ENCODE data around the gene OXLD1. TPM values are rescaled to one million over a fixed set of nuclear protein-coding genes. Genes with fewer than 3 reads are reported as not detected.

Gene OXLD1
- total RNA-seq, 1 experiment from 2014 or later = 37.0 TPM

DNA sequence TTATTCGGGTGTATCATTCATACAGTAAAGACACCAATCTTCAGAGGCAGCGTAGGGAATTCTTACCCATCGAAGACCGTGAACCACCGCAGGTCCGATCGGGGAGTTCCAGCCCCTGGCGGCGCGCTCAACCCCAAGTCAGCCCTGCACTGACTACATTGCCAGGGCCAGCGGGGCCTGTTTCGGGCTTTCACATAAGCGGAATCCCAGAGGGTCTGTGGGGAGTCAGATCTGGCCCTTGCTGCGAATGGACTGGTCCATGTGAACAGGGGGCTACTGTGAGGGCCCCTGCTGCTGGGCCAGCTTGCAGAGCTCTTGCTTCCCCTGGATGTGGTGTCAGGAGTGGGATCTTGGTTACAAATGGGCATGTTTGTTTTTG lies 17.7 kb downstream of the OXLD1 start:
- H3K4me3 Mint-ChIP-seq (ENCODE audit: unreplicated experiment) = no peak overlapping the region
- H3K36me3 Mint-ChIP-seq (ENCODE audit: insufficient read depth, unreplicated experiment) = no peaks in the 10 kb centered on the region
- Histone ChIP-seq H3K9me3 (peaks cover 10% of the 10 kb centered on the region), H3K4me1 (no peaks in the 10 kb centered on the region), H3K4me3 (ENCODE audit: low read depth, low read length) (no peak overlapping the region), H3K27me3 (replicated peaks; ENCODE audit: control insufficient read depth, insufficient read depth, low read length) (no peaks in the 10 kb centered on the region), H3K36me3 (ENCODE audit: control insufficient read depth, insufficient read depth, low read length) (no peaks in the 10 kb centered on the region)
- no peaks in the 10 kb centered on the region for H3K9me3 Mint-ChIP-seq (ENCODE audit: unreplicated experiment)
- TF ChIP-seq, protein P1, sequence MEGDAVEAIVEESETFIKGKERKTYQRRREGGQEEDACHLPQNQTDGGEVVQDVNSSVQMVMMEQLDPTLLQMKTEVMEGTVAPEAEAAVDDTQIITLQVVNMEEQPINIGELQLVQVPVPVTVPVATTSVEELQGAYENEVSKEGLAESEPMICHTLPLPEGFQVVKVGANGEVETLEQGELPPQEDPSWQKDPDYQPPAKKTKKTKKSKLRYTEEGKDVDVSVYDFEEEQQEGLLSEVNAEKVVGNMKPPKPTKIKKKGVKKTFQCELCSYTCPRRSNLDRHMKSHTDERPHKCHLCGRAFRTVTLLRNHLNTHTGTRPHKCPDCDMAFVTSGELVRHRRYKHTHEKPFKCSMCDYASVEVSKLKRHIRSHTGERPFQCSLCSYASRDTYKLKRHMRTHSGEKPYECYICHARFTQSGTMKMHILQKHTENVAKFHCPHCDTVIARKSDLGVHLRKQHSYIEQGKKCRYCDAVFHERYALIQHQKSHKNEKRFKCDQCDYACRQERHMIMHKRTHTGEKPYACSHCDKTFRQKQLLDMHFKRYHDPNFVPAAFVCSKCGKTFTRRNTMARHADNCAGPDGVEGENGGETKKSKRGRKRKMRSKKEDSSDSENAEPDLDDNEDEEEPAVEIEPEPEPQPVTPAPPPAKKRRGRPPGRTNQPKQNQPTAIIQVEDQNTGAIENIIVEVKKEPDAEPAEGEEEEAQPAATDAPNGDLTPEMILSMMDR (IDR thresholded peaks at IDR 0.05; ENCODE audit: insufficient read depth in 1 of 2, low read depth in 1 of 2, low read length in 1 of 2, severe bottlenecking in 1 of 2, unreplicated experiment in 1 of 2) = no peak
- CTCF ChIA-PET = interaction anchor here (0.6 kb wide), 1 partner anchor 43 kb away, joined by 3 read pairs; no protein-coding TSS in a partner anchor
- no TSS peak for BruUV-seq (replicated peaks)
- H3K27me3 Mint-ChIP-seq (ENCODE audit: insufficient read depth, unreplicated experiment) = no peaks in the 10 kb centered on the region
- DNase-seq = no peak
- intact Hi-C loops (cut with micrococcal nuclease; ENCODE audit: unreplicated experiment) = no loop called here
- peaks cover 6% of the 10 kb centered on the region for H3K4me1 Mint-ChIP-seq (ENCODE audit: low read depth, unreplicated experiment)
- H3K27ac Mint-ChIP-seq (ENCODE audit: unreplicated experiment) = no peak overlapping the region
- POLR2A ChIA-PET = no interaction called here

DNA sequence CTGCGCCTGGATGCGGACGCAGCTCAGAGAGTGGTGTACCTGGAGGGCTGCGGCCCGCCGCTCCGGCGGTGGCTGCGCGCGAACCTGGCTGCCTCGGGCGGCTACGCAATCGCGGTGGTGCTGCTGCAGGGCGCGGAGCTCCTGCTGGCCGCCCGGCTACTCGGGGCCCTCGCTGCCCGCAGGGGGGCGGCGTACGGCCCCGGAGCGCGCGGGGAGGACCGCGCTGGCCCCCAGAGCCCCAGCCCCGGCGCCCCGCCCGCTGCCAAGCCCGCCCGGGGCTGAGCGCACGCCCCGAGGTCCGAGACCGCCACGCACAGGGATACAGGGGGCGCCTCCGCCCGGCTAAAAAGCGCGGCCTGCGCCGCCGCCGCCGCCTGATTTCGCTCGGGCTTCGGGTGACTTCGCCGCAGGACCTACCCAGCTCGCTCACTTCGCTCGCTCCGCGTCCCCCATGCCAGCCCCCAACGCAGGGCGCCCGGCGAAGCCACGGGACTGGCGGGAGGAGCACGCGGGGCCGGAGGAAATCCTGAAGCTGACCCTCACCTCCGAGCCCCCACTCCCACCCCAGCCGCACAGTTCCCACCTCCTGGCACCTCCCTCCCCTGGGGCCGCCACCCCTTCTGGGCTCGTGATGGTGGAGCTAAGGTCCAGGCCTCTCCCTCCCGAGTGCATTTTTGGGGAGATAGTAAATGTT lies 18.2 kb downstream of the OXLD1 start:
- Histone ChIP-seq H3K4me3 (ENCODE audit: low read depth, low read length) (no peak overlapping the region), H3K4me1 (no peaks in the 10 kb centered on the region), H3K36me3 (ENCODE audit: control insufficient read depth, insufficient read depth, low read length) (no peaks in the 10 kb centered on the region), H3K27me3 (replicated peaks; ENCODE audit: control insufficient read depth, insufficient read depth, low read length) (no peaks in the 10 kb centered on the region), H3K9me3 (peaks cover 10% of the 10 kb centered on the region)
- intact Hi-C loops (cut with micrococcal nuclease; ENCODE audit: unreplicated experiment) = no loop called here
- BruUV-seq (replicated peaks) = no TSS peak
- Mint-ChIP-seq H3K9me3 (ENCODE audit: unreplicated experiment) (no peaks in the 10 kb centered on the region), H3K4me1 (ENCODE audit: low read depth, unreplicated experiment) (peaks cover 6% of the 10 kb centered on the region), H3K27me3 (ENCODE audit: insufficient read depth, unreplicated experiment) (no peaks in the 10 kb centered on the region), H3K4me3 (ENCODE audit: unreplicated experiment) (no peak overlapping the region), H3K27ac (ENCODE audit: unreplicated experiment) (no peak overlapping the region), H3K36me3 (ENCODE audit: insufficient read depth, unreplicated experiment) (no peaks in the 10 kb centered on the region)
- DNase-seq = no peak
- POLR2A ChIA-PET = no interaction called here
- TF ChIP-seq, protein P1 (IDR thresholded peaks at IDR 0.05; ENCODE audit: insufficient read depth in 1 of 2, low read depth in 1 of 2, low read length in 1 of 2, severe bottlenecking in 1 of 2, unreplicated experiment in 1 of 2) = no peak
- CTCF ChIA-PET = interaction anchor here (0.6 kb wide), 1 partner anchor 44 kb away, joined by 3 read pairs; no protein-coding TSS in a partner anchor

DNA sequence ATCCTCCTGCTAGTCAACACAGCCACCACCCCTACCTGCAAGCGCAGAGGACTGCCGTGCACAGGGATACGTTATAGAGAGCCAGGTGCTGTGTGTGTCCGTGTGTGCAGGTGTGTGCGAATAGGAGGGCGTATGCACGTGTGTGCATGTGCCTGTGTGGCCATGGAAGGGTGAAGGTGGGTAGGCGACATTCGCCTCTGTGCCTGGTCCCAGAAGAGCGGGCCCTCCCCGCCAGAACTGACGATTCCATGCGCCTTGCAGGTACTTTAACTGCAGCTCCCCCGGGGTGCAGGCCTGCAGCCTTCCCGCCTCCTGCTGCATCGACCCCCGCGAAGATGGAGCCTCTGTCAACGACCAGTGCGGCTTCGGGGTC lies 18.8 kb downstream of the OXLD1 start:
- no TSS peak for BruUV-seq (replicated peaks)
- CTCF ChIA-PET = no interaction called here
- Mint-ChIP-seq H3K9me3 (ENCODE audit: unreplicated experiment) (no peaks in the 10 kb centered on the region), H3K4me1 (ENCODE audit: low read depth, unreplicated experiment) (peaks cover 6% of the 10 kb centered on the region), H3K36me3 (ENCODE audit: insufficient read depth, unreplicated experiment) (no peaks in the 10 kb centered on the region), H3K27me3 (ENCODE audit: insufficient read depth, unreplicated experiment) (no peaks in the 10 kb centered on the region), H3K27ac (ENCODE audit: unreplicated experiment) (no peak overlapping the region), H3K4me3 (ENCODE audit: unreplicated experiment) (no peak overlapping the region)
- POLR2A ChIA-PET = interaction anchor here (0.7 kb wide), 1 partner anchor 20 kb away, joined by 3 read pairs; no protein-coding TSS in a partner anchor
- H3K36me3 ChIP-seq (ENCODE audit: control insufficient read depth, insufficient read depth, low read length) = no peaks in the 10 kb centered on the region
- H3K4me1 ChIP-seq = no peaks in the 10 kb centered on the region
- H3K9me3 ChIP-seq = peaks cover 10% of the 10 kb centered on the region
- H3K4me3 ChIP-seq (ENCODE audit: low read depth, low read length) = no peak overlapping the region
- intact Hi-C loops (cut with micrococcal nuclease; ENCODE audit: unreplicated experiment) = no loop called here
- no peaks in the 10 kb centered on the region for H3K27me3 ChIP-seq (replicated peaks; ENCODE audit: control insufficient read depth, insufficient read depth, low read length)
- DNase-seq = no peak
- TF ChIP-seq, protein P1 (IDR thresholded peaks at IDR 0.05; ENCODE audit: insufficient read depth in 1 of 2, low read depth in 1 of 2, low read length in 1 of 2, severe bottlenecking in 1 of 2, unreplicated experiment in 1 of 2) = no peak
